HepG2 (cell line): ENCODE measurements around the gene PSMC3IP. TPM values are rescaled to one million over a fixed set of nuclear protein-coding genes. Genes with fewer than 3 reads are reported as not detected.

Experiments used
- KLF11 ChIP-seq: IDR thresholded peaks from 2 replicates; pipeline ENCODE4 v1.6.1; 2016; ENCODE audit warnings: missing compliant biosample characterization
- KLF12 ChIP-seq: sonication (generic); formaldehyde crosslinking; IDR thresholded peaks from 2 replicates; pipeline ENCODE4 v1.4.0; 2020; ENCODE audit warnings: missing genetic modification reagents, borderline replicate concordance
- SIN3B ChIP-seq: fragments of 150-350 bp; IDR thresholded peaks from 2 replicates; pipeline ENCODE4 v1.6.1; 2014; ENCODE audit warnings: low read length
- TAF15 ChIP-seq: fragments of 200-400 bp; formaldehyde crosslinking; IDR thresholded peaks from one replicate; pipeline ENCODE4 v1.6.1; 2018; ENCODE audit warnings: mild to moderate bottlenecking, low read depth, low read length; ENCODE audit not compliant: poor library complexity, severe bottlenecking
- TGIF2 ChIP-seq: IDR thresholded peaks from 2 replicates; pipeline ENCODE4 v1.6.1; 2016; ENCODE audit warnings: control low read depth, missing compliant biosample characterization
- ZBTB21 ChIP-seq: sonication (generic); formaldehyde crosslinking; IDR thresholded peaks from 2 replicates; pipeline ENCODE4 v1.4.0; 2020; ENCODE audit warnings: missing genetic modification reagents
- ZBTB4 ChIP-seq: sonication (generic); formaldehyde crosslinking; IDR thresholded peaks from 2 replicates; pipeline ENCODE4 v1.4.0; 2020; ENCODE audit warnings: missing genetic modification reagents, mild to moderate bottlenecking, borderline replicate concordance
- ZBTB40 ChIP-seq, 2 experiments: fragments of 450-650 bp in 1 of 2; sonication (generic) in 1 of 2; formaldehyde crosslinking in 1 of 2; IDR thresholded peaks; 2 replicates each; pipeline versions ENCODE4 v1.6.1 to v1.8.0; 2016 to 2022; ENCODE audit warnings: antibody characterized with exemption in 1 of 2, mild to moderate bottlenecking in 1 of 2, missing genetic modification reagents in 1 of 2
- ZNF235 ChIP-seq: sonication (generic); formaldehyde crosslinking; IDR thresholded peaks from 2 replicates; pipeline ENCODE4 v1.8.1; 2023; ENCODE audit warnings: mild to moderate bottlenecking, missing genetic modification reagents, borderline replicate concordance
- ZNF468 ChIP-seq: sonication (generic); formaldehyde crosslinking; IDR thresholded peaks from 2 replicates; pipeline ENCODE4 v1.8.0; 2022; ENCODE audit warnings: mild to moderate bottlenecking, moderate library complexity, missing genetic modification reagents
- ZNF512B ChIP-seq: sonication (generic); formaldehyde crosslinking; IDR thresholded peaks from 2 replicates; pipeline ENCODE4 v1.5.1; 2020; ENCODE audit warnings: missing genetic modification reagents, mild to moderate bottlenecking, borderline replicate concordance
- polyA plus RNA-seq, 8 experiments: library from polyadenylated mRNA; depleted of rRNA in 3 of 8; stranded (reverse) in 7 of 8; unstranded in 1 of 8; fragments of >200 nt; fragmentation: Illumina TruSeq in 4 of 8; extraction: Trizol in 4 of 8; gene quantifications; 2 replicates each; pipeline versions ENCODE4 v1.2.1 to v1.2.3, GENCODE V29; 2011 to 2016; ENCODE audit warnings: low read depth in 4 of 8, missing spikeins in 1 of 8, mixed read lengths in 1 of 8; ENCODE audit not compliant: insufficient read depth in 1 of 8
- total RNA-seq, 5 experiments: library from RNA; depleted of rRNA; stranded (reverse); fragments of >200 nt; fragmentation: Illumina TruSeq; extraction: Trizol; gene quantifications; 2 replicates each; pipeline ENCODE4 v1.2.3, GENCODE V29; 2016; ENCODE audit warnings: low read depth in 1 of 5

Gene PSMC3IP
- total and polyA plus RNA-seq, 2 of the 13 experiments (the other 11 are each of a cell fraction or from before 2014, with no cell fraction given) = 6.5 to 22.4 TPM

GRCh38 chr17:42563143-42563509, 14.4 kb downstream of the PSMC3IP start (continued):
- TF ChIP-seq ZNF512B (CRISPR knock-in tag) = no peak
- TF ChIP-seq KLF11 (CRISPR knock-in tag) = no peak
- 0 out of 2 replicates have a peak, but pooled peaks have one; percentile 23 for TF ChIP-seq ZNF468 (CRISPR knock-in tag)
- no peak for TF ChIP-seq TAF15
- TF ChIP-seq ZBTB4 (CRISPR knock-in tag) = no peak
- TF ChIP-seq ZNF235 (CRISPR knock-in tag) = no peak
- no peak for TF ChIP-seq TGIF2
- TF ChIP-seq ZBTB40 (IDR thresholded peaks at IDR 0.05) = no peak
- TF ChIP-seq ZBTB40 (CRISPR knock-in tag; IDR thresholded peaks at IDR 0.05) = no peak
- TF ChIP-seq ZBTB21 (CRISPR knock-in tag) = no peak
- no peak for TF ChIP-seq SIN3B
- no peak for TF ChIP-seq KLF12 (CRISPR knock-in tag)
